HG02970 (cell line): Measurements from ENCODE around the gene TCL1A.
"Not testable (repeated sequence)": the region's sequence is repeated elsewhere in the genome, so short reads cannot be mapped to it uniquely, and the experiment has no call there.

Source experiments
- ATAC-seq: cut with Tn5 transposase; IDR thresholded peaks from one replicate; pipeline ENCODE4 v1.9.1; 2021; ENCODE audit warnings: mild to moderate bottlenecking, moderate library complexity, moderate number of reproducible peaks; ENCODE audit not compliant: unreplicated experiment, low FRiP score

TCL1A gene, protein sequence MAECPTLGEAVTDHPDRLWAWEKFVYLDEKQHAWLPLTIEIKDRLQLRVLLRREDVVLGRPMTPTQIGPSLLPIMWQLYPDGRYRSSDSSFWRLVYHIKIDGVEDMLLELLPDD

DNA sequence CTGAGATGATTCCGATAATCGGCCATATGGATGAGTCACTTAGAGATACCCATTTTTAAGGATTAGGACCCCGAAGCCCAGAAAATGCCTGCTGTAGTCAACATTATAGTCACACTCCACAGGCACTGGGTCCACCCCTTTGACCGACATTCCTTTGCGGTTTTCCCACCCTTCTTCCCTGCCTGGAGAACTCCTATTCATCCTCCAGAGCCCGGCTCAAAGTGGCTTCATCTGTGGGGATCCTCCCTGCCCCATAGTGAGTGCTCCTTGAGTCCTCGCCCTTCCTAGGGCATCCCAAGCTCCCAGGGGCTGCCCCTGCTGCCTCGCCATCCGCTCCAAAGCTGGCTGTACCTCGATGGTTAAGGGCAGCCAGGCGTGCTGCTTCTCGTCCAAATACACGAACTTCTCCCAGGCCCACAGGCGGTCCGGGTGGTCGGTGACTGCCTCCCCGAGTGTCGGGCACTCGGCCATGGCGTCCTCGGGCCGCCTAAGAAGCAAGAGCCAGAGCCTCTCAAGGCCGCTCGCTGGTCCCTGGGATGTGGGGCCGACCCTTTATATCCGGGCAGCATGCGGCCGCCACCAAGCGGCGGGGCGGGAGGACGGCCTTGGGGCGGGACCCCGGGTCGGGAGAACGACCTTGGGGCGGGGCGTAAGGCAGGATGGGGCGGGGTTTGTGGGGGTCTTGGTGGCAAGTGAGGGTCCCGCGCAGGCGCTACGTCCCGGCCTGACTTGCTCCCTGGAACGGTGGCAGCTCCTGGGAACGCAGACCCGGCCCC is at the start of gene TCL1A:
Gene TCL1A (minus strand): TSS at position 530 of the 776 bp plus-strand sequence. CDS start 59 bp downstream, at position 471.
- peak; percentile 66 for ATAC-seq

DNA sequence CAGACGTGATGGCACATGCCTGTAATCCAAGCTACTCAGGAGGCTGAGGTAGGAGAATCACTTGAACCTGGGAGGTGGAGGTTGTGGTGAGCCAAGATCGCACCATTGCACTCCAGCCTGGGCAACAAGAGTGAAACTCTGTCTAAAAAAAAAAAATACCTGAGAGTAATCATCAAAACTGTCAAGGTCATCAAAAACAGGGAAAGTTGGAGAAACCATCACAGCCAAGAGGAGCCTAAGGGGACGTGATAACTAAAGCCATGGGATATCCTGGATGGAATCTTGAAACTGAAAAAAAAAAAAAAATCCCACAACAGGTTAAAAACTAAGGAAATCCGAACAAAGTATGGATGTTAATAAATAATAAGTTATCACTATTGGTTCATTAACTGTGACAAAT is 49.1 kb upstream of the TCL1A start:
- not testable (repeated sequence) for ATAC-seq

DNA sequence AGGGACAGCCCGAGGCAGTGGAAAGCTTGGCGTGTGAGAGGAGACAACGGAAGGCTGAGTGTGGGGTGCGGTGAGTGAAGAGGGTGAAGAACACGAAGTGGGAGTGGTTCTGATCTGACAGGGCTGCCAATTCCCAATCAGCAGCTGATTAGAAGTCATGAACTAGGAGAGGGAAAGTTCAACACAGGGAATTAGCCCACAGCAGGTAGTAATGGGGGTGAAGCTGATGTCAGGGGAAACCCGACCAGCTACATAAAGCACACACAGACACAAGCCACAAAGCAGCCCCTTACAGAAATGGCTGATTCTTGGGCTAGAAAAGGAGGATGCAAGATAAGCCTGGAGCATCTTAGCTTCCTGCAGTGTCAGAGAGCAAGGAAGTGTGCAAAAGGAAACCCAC is 47.5 kb upstream of the TCL1A start:
- ATAC-seq: no peak

DNA sequence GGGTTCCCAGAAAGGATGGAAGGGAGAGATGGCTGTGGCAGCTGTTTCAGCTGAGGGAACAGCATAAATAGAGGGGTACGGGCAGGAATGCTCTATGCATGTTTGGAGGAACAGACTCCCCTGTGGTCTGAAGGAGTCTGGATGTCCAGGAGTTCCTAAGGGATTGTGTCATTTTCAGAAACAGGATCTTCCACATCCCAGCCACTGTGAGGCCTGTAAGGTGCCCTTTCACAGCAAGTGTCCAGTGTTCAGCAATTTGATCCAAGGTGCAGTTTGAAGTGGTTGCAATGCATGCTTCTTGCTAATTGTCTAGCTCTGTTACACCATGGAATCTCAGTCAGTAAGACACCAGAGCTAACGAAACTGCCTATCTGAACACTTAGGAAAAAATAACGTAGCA is 46.7 kb upstream of the TCL1A start:
- no peak for ATAC-seq

DNA sequence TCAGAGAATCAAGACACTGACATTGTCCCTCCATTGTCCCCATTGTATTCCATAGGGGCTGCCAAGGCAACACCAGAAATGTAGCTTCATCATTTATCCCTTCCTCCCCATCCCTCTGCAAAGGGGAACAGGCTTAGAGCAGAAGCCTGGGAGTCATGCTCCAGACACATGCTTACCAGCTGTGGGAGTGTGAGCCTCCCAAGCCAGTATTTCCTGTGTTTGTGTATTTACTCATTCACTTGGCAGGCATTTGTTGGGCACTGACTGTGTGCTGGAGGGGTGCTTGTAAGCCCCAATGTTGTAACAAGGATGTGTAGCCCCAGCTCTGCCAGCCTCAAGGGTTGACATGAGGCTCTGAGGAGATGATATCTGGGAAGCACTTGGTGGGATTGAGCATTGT is 46.0 kb upstream of the TCL1A start:
- ATAC-seq: no peak

DNA sequence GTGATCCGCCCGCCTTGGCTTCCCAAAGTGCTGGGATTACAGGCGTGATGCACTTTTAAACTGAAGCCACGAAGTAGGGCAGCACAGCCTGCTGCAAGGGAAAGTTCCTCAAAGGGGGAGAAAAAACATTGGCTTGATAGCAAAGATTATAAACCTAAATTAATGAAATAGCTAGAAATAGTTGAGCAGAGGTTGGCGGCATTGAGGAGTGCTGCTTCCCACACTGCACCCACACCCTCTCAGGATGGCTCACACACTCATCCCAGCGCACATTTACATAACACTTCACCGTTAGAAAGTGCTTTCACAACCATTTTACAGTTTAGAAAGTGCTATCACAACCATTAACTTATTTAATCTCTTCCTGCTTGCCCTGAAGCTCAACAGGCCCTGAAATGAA is 44.4 kb upstream of the TCL1A start:
- no peak for ATAC-seq

DNA sequence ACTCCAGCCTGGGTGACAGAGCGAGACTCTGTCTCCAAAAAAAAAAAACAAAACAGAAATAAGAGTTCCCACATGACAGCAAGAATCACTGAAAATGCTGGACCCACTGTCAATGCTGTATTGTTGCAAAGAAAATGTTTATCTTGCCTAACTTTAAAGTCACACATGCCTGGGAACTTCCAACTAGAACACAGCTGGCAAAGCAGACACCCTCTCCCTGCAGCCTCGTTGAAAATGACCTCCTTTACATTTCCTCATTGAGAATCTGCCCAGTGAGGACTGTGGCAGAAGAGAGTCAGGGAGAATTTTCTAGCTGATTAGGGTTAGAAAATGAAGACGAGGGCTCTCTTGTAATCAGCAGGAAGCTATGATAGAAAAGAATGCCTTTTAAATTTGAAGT is 42.8 kb upstream of the TCL1A start:
- no peak for ATAC-seq

DNA sequence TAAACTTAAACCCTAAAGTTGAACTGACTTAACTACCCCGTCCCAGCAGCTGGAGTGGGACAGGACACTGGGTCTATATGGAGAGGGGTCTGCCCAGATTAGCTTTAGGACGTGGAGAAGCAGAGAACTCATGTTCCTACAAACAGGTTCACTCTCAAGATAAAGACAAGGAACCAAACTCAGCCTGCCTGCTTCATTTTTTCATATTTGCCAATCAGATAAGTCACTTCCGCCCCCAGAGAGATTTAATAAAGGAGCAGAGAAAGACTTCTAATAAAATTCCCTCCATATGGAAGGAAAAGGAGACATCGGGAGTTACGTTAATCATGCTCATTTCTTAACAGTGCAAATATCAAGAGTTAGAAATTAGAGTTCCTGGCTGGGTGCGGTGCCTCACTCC is 42.2 kb upstream of the TCL1A start:
- no peak for ATAC-seq

DNA sequence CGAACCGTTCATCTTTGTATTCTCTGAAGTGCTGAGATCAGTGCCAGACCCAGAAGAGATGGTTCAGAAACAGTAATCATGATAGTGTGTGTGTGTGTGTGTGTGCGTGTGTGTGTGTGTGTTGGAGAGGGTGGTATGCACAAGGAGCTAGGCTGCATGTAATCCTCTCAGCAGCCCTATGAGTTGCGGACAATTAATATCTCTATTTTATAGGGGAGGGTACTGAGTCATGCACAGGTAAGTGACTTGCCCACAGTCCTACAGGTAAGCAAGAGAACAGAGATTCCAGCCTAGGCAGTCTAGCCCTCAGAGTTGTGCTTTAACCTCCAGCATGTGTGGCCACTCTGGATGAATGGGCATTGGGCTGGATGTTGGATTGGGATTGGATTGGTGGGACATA is 27.9 kb upstream of the TCL1A start:
- no peak for ATAC-seq

DNA sequence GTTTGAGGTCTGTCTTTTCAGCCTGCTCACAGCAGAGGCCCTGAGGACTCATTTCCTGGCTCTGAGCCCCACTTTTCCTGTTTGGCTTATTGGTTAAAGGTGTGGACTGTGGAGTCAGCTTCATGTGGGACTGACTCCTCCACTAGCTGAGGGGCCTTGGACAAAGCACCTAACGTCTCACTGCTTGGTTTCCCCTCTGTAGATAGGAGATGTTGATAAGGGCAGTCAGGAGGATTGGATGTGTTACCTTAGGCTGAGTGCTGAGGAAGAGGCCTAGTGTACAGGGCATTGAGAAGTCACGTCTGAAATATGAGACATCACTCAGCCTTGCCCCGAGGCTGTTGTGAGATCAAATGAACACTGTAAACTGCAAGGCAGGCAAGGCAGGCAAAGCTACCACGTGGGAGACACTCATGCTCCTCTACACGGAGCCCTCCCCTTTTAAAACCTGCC is 27.1 kb upstream of the TCL1A start:
- no peak for ATAC-seq

DNA sequence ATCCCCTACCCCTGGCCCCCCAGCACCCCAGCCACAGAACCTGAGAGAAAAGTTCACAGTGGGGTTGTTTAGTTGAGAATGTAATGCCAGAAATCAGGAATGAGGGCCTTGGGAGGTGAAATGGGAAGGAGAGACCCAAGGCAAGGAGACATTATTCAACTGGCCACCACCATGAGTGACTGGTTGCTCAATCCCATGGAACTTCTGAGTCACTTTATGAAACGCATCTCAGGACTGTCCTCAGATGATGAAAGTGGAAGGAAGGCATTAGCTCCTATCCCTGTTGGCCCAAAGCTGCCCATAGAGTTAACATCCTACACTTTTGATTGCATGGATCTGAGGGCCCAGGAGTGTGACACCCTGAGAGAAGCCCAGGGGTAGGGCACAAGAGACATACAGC is 25.4 kb upstream of the TCL1A start:
- ATAC-seq: no peak

DNA sequence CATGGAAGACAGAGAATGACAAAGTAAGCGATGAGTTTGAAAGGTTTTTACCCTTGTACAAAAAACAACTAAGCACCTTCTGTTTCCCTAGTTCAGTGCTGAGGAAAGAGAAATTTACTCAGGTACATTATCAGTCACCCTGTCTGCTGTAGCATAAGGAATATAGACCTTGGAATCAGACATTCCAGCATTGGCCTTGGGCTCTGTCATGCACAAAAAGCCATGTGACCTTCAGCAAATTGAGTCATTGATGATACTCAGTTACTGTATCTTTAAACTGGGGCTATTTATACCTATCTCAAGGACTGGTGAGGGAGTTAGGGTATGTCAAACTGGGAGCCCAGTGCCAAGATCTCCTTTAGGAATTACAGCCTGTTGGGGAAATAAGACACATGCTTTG is 19.3 kb upstream of the TCL1A start:
- ATAC-seq: no peak

DNA sequence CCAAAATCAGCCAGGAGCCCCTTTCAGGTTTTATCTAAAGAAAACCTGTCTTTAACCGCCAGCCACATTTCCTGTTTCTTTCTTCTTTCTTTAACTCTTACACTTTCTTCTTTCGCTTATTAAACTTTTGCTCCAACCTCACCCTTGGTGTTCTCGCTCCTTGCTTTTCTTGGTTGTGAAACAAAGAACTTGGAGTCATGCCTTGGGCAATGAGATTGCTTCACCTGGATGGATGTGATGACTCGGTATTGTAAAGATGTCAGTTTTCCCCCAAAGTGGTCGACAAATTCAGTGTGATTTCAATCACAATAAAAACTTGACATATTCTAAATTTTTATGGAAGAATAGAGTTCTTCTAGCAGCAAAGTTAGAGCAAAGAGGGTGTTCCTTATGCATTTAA is 16.2 kb upstream of the TCL1A start:
- ATAC-seq: no peak

DNA sequence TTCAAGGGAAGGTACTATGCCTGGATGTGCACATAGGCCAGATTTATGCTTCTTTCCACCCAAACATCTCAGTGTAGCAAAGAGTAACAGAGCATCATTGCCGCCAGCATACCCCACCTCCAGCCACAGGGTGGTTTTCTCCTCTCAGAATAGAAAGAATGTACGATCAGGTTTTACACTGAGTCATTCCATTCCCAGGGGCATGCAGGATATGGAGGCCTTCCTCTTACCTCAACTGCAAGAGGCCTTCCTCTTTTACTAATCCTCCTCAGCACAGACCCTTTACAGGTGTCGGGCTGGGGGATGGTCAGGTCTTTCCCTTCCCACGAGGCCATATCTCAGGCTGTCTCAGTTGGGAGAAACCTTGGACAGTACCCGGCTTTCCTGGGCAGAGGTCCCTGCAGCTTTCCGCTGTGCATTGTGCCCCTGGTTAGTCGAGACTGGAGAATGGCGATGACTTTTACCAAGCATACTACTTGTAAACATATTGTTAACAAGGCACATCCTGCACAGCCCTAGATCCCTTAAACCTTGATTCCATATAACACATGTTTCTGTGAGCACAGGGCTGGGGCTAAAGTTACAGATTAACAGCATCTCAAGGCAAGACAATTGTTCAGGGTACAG is 15.6 kb upstream of the TCL1A start:
- not testable (repeated sequence) for ATAC-seq

DNA sequence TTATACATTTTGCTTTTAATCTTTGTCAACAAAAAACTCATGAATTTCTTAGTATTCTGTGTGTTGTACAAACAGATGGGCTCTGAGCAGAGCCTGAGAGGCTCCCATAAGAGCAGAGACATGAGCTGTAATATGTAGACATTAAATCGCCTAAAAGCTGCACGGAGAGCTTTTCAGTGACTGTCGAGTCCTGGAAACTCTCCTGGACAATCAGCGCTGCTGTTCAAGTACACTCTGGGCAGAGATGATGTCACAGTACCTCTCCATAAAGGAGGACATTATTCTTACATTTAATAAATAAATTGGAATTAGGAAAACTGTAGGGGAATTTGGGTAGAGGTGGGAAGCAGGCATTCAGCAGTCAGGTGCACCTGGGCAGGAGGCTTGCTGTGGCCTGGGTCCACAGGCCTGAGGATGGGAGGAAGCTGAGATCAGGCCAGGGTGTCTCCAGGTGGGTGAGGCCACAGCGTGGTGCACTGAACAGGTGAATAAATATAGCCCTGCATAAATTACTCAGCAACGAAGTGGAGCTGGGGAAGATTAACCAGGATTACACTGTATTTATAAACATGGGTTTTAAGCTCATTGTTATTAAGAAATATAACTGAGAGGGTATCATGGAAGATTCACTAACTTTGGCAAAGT is 13.3 kb upstream of the TCL1A start:
- ATAC-seq: no peak

DNA sequence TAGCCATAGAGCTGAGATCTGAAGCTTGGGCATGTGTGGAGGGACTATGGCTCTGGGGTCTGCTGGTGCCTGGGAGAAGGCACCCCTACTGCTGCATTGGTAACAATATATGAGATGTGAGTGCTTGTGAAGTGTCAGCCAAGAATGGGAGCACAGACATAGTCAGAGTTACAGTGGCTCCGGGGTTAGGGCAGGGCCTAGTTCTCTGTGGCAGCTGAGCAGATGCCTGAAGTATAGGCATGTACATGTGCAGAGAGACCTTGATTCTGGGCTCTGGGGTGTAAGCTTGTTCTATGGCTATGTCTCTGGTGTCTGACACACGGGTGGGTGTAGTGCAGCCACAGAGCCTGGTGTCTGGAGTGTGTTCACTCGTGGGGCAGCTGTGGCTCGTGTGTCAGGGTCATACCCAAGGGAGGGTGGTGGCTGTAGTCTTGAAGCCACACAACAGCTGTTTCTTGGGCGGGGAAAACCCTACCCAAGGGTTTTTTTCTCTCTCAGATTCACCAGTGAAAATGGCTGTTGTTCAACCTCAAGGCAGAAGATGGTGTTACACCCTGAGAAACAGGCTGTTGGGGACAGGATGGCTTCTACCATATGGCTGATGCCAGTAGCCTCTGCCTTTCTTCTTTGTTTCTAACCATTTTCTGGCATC is 11.9 kb upstream of the TCL1A start:
- peak; percentile 53 for ATAC-seq

DNA sequence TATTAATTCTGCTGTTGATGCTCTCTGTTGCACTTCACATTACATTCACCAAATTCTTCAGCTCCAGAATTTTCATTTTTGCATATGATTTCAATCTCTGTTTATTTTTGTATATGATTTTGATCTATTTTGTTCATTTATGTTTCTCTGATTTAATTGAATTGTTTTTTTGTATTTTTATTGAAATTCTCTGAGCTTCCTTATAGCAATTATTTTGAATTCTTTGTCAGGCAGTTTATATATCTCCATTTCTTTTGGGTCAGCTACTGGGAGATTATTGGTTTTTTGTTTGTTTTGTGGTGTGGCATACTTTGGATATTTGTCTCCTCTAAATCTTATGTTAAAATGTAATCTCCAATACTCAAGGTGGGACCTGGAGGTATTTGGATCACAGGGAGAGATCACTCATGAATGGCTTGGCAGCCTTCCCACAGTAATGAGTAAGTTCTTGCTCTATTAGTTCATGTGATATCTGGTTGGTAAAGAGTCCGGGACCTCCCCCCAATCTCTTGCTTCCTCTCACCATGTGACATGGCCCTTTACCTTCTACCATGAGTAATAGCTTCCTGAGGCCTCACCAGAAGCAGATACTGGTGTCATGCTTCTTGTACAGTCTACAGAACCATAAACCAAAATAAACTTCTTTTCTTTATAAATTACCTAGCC is 8.7 kb upstream of the TCL1A start:
- ATAC-seq: no peak

DNA sequence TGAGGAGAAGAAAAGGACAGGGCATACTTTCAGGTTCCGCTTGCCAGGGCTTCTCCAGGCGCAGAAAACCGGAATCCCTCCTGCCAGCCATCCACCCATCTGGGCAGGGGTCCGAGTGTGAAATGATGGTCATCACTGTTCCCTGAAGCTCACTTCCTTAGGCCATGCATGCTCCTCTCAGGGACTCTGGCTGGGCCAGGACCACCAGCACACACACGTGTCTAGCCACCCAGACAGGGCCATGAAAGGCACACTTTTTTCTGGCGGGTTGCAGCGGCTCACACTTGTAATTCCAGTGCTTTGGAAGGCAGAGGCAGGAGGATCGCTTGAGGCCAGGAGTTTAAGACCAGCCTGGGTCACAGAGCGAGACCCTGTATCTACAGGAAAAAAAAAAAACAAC is 1.5 kb downstream of the TCL1A start:
- ATAC-seq: no peak

DNA sequence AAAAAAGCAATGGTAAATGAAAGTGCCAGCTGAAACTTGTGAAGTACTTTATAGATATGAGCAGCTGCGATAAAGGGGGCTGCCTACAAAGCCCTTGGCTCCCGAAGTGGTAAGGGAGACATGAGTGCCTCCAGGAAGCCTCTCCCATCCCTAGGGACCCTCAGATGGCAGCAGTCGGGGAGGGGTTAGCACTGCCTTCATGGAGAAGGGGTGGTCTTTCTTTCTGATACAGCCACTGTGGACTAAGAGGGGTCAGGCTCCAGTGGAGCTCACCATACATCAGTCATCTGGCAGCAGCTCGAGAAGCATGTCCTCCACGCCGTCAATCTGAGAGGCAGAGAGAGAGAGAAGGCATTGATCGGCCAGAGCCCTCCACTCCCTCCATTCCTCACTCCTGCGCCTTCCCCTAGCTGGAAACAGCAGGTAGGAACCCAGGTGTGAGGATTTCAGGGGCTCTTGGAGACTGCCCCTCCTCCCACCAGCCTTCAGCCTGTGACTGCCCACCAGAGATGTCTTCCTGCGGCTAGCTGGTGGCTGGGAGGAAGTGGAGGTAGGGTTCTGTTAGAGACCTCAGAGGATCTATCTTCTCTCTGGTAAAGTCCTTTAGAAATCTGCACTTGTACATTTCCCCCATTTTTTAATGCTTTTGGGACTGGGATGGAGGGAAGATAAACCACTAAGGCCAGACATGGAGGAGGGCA is 2.3 kb downstream of the TCL1A start:
- no peak for ATAC-seq

DNA sequence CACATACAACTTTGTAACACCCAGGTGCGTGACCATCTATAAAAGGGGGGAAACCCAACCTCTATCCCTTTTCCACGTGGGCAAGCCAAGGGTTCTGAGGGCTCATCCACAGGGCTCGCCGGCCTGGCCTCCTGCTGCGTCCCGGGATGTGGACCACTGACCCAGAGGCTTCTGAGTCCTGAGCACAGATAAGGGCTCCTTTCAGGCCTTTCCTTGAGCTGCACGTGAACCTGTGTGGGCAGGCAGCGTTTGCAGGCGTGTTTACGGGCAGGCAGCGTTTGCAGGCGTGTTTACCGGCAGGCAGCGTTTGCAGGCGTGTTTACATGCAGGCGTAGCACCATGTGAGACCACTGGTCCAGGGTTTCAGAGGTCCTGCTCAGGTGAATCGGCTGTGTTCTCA is 3.8 kb downstream of the TCL1A start:
- ATAC-seq: no peak
